ENCODE results near the gene C6orf62.
"Not testable (repeated sequence)": the region's sequence is repeated elsewhere in the genome, so short reads cannot be mapped to it uniquely, and the experiment has no call there.

The C6orf62 gene

GRCh38 chr6:24742216-24742738 lies 23.3 kb upstream of the C6orf62 start:
- no peak for DNase-seq

- no peak for DNase-seq
These were observed 21.9 kb upstream of the C6orf62 start for GRCh38 chr6:24740861-24741260.

- DNase-seq, result no peak
These were observed 19.8 kb upstream of the C6orf62 start for GRCh38 chr6:24738741-24739140.

- not testable (repeated sequence) for DNase-seq
These were observed 15.8 kb upstream of the C6orf62 start for GRCh38 chr6:24734710-24735109.

- DNase-seq, result no peak
These were observed 15.2 kb upstream of the C6orf62 start for GRCh38 chr6:24734166-24734565.

GRCh38 chr6:24731456-24732134 lies 12.6 kb upstream of the C6orf62 start:
- not testable (repeated sequence) for DNase-seq

GRCh38 chr6:24730653-24731052 lies 11.7 kb upstream of the C6orf62 start:
- DNase-seq, result not testable (repeated sequence)

GRCh38 chr6:24723270-24723669 lies 4.3 kb upstream of the C6orf62 start:
- no peak for DNase-seq

- DNase-seq, result peak; percentile 85 to 88
These were observed 2.7 kb upstream of the C6orf62 start for GRCh38 chr6:24721461-24722215.

GRCh38 chr6:24720604-24721460 lies 1.9 kb upstream of the C6orf62 start:
- peak; percentile 99 to 100 for DNase-seq

- peak; percentile 34 to 53 for DNase-seq
These were observed 1.2 kb upstream of the C6orf62 start for GRCh38 chr6:24720131-24720603.

- no peak for DNase-seq
These were observed 367 bp downstream of the C6orf62 start for GRCh38 chr6:24718449-24719124.

- DNase-seq, result not testable (repeated sequence)
These were observed 2.3 kb downstream of the C6orf62 start for GRCh38 chr6:24716602-24717148.

- DNase-seq, result no peak
These were observed 8.2 kb downstream of the C6orf62 start for GRCh38 chr6:24710519-24711303.

- no peak for DNase-seq
These were observed 9.8 kb downstream of the C6orf62 start for GRCh38 chr6:24709014-24709711.

- DNase-seq, result no peak
These were observed 10.3 kb downstream of the C6orf62 start for GRCh38 chr6:24708612-24709011.

GRCh38 chr6:24704468-24704867 lies 14.5 kb downstream of the C6orf62 start:
- no peak for DNase-seq

- no peak for DNase-seq
These were observed 16.2 kb downstream of the C6orf62 start for GRCh38 chr6:24702720-24703282.

- DNase-seq, result no peak
These were observed 19.2 kb downstream of the C6orf62 start for GRCh38 chr6:24699521-24700359.
